ENCODE data around the gene KIAA1671.
A peak's percentile ranks its signal among the peaks of the same experiment; 100 is the strongest.

The KIAA1671 gene

DNA sequence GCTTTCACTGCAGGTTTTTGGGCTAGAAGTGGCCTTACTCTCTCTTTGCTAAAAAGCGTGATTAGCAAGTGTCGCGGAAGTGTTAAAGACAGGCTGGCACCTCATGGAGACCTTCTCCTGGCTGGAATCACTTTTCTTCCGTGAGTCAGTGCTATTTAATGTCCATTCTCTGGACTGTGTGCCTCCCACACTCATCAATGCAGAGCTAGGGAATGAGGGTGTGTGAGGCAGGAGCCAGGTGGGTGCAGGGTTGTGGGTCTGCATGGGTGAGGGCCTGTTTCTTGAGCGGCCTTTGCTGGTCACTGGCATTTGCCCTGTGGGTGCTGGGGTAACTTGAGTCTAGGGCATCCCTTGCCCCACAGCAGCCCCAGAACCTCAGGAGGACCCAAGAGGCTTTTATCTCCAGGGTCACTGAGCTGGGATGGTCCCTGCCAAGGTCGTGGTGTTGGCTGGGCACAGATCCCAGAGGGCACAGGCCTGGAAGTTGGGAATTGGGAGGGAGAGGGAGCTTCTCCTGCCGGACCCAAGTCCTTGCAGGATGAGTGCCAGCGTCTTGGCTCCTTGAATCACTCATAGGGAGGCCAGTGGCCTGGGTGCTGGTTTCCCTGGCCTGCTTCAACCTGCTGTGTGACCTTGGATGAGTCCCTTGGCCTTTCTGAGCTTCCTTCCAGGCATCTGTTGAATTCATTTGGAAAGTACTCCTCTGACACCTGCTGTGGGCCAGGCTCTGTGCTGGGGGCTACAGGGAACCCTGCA lies 30.0 kb downstream of the KIAA1671 start:
- no peak for DNase-seq

DNA sequence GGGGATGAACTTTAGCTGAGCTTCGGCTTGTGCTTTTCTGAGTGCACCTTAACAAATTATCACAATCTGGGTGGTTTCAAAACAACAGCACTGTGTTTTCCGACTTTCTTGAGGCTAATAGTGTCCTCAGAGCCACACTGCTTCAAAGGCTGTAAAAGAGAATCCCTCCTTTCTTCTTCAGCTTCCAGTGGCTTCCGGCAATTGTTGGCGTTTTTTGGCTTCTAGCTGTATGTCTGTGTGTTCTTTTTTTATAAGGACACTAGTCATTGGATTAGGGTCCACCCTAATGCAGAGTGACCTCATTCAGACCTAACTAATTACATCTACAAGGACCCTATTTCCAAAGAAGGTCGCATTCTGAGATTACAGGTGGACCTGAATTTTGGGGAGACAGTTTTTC lies 30.6 kb downstream of the KIAA1671 start:
- no peak for DNase-seq

DNA sequence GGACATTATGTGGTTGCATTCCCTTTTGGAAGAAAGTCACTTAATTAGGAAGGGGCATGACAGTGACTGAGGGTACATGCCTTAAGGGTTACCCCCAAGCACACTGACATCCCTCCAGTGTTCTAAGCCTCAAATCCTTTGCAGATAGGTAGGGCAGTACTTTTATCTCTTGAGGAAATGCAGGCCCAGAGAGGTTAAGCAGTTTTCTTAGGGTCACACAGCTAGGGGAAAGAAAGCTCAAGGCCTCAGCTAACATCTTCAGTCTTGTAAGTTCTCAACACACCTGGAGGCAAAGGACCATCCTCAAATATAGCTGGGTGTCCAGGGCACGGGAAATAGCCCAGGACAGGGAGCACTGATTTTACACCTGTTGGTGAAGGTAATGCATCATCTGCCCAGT lies 31.6 kb downstream of the KIAA1671 start:
- no peak for DNase-seq

DNA sequence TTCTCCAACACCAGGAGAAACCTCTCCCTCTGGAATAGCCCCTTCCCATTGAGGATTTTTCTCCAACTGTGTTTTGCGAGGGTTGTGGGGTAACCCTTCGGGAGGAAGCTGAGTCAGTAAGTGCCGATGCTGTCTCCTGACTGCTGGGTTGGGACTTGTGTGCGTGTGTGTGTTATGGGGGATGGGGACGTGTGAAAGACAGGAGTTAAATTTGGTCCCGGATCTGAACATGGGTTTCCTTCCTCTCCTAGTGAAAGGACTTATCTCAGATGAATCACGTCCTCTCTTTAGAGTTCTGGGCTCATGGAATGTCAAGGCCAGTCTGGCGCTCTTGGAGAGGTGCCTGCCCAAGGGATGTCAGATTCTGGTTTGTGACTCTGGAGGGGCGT lies 33.3 kb downstream of the KIAA1671 start:
- no peak for DNase-seq

DNA sequence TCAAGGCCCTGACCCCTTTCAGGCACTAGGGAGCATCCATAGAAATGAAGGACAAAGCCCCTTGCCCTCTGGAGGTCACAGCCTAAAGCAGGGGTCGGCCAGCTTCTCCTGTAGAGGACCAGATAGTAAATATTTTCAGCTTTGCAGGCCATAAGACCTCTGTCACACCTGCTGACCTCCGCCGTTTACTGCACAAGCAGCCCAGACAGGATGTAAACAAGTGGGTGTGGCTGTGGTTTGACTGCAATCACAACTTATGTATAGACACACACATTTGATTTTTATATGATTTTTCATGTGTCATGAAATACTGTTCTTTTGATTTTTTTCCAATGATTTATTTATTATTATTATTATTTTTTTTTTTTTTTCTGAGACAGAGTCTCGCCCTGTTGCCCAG lies 34.3 kb downstream of the KIAA1671 start:
- DNase-seq: peak; percentile 15

DNA sequence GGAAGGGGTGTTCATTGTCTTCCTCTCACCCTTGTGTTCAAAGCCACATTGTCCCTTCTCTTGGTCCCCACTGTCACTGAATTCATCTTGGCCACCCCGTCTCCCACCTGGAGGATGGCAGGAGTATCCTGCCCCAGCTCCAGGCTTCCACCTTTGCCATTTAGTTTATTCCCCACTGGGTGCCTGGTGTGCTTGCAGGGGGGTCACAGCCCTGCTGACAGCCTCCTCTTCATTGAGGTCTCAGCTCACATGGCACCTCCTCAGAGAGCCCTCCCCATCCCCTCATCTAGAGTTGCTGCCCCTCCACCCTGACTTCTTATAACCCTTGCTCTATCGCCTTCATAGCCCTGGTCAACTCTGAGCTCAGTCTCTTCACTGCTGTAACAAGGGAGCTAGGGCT lies 36.6 kb downstream of the KIAA1671 start:
- DNase-seq: no peak

DNA sequence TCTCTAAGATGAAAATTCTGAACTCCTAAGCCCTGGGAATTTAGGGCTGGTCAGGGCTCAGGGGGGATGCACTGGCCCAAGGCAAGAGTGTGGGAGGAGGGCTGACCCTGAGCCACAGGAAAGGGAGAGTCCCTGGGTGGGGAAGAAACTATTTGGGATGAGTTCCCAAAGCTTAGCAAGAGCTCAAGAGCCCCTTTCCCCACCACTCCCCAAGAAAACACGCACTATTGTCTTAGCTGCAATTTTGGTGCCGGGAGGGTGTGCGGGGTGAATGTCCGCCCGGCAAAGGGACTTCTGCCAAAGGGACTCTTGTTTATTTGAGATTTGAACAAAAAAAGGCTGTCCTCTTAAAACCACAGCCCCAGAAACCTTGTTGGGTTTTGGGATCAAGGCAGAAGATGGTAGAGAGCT lies 37.0 kb downstream of the KIAA1671 start:
- DNase-seq: no peak

DNA sequence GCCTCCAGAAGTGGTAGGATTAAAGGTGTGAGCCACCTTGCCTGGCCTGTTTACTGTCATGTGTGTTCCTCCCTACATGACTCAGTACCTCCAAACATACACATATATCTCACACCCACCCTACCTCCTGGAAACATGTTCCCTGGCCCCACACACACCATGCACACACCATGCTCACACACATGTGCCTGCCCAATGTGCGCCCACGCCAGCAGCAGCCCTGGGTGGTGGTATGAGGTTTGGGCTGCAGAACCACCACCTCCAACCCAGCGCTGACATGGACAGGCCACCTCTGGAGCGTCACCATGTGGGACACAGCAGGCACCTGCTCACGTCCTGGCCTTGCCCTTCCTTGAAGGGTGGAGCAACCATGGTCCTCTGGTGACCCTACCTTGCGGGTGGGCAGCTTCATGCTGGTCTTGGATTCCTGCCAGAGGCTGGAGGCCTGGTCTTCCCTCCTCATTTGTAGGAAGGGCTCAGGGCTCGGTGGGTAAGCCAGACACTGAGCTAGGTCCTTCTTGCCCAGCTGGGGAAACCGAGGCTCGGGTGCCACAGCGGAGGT lies 37.9 kb downstream of the KIAA1671 start:
- DNase-seq: no peak

DNA sequence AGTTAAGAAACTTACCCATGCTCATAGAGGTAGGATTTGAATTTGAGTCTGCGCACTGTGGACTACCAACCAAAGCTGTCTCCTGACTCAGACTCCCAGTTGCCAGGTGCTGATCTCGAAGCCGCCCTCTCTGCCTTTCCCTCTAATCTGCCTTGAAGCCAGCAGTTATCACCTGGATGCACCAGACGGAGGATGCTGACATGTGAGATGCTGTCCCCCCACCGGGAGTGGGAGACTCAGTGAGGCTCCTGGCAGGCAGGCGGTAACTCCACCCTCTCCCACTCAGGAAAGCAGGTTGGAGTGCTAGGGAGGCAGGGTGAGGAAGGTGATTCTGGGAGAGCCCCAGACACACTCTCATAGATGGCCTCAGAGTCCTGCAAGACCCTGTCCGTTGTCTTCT lies 40.4 kb downstream of the KIAA1671 start:
- DNase-seq: no peak

DNA sequence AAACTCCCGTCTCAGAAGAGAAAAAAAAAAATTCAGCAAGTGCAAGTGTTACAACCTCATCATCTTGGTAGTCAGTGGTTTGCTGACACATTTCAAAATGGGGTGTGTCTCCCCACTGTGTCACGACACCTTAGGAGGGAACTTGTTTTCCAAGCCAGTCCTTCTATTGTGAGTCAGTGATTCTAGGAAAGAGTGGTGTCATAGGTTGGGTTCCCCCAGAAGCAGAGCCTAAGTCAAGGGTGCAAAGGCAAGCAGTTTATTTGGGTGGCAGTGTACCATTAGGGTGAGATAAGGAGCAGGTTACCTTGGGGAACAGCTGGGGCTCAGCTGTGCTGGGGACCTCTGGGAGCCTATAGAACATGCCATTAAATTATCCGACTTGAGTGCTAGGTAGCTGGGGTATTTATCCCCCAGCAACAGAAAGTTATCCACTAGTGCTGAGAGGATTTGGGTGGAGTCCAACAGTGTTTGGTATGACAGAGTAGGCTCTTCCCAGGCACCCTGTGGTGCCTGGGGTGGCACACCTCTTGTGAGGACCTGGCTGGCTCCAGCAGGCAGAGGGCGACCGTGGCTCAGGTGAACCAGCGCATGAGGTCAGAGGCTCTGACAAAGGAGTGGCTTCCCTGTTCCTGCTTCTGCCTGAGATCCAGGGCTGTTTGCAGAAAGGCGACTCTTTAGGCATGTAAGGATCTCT lies 41.7 kb downstream of the KIAA1671 start:
- DNase-seq: no peak

DNA sequence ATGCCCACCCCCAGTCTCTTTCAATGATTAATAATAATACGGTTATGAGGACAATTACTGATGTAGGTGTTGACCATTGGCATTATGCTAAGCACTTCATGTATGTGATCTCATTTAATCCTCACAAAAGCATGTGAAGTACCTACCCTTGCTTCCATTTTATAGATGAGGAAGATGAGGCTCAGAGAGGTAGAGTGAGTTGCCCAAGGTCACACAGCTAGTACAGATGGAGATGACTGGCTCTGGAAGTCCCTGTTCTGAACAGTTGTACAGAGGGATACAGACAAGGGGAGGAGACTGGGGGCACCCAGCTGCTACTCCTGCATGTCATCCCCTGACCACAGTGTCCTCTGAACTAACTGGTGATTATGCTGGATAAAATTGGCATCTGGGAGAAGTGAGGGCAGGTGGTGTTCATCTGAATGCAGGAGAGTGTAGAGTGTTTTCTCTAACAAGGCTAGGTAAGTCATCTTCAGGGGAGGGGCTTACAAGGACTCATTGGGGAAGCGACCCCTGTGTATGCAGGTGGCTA lies 43.2 kb downstream of the KIAA1671 start:
- DNase-seq: no peak

DNA sequence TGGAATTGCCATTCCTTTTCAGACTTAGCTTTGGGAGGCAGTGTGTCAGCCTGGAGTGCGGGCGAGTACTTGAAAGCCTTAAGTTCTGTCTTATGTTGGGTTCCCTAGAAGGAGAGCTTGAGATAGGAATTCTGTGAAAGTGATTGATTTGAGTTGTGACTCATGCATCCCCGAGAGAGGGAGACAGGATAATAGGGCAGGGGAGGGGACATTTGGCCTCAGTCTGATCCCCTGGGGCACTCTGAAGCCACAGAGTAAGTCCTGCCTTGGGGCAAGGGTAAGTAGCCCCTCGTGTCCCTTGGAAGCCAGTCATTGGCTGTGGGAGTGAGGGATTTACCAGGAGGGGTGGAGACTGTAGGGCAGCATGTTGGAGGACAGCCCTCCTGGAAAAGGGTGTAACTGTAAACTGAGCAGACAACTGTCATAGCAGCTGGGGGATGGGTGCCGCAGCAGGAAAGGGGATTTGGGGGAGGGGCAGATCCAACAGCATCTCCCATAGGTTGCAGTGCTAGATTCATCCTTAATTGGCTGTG lies 44.0 kb downstream of the KIAA1671 start:
- DNase-seq: no peak

DNA sequence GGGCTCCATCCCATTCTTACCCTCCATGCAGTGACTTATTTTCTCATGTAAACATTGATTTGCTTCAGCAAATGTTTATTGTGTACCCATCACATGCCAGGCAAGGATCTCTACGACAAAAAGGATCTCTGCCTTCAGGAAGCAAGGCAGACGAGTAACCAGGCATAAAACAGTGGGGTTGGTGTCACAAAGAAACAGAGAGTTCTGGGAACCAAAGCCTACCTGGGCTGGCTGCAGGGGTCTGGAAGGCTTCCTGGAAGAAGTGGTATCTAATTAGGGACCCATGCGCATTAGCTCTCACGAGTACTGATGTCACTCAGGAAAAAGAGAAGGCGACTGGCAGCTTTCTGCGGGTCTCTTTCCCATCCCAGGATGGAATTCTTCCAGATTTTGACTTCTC lies 44.5 kb downstream of the KIAA1671 start:
- DNase-seq: no peak

DNA sequence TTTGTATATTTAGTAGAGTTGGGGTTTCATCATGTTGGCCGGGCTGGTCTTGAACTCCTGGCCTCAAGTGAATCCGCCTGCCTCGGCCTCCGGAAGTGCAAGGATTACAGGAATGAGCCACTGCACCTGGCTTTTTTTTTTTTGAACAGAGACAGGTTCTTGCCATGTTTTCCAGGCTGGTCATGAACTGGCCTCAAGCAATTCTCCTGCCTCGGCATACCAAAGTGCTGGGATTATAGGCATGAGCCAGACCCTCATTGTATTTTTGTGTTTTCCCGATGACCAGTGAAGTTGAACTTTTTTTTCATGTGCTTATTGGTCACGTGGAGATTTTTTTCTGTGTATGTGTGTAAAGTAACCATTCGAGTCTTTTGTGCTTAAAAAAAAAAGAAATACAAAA lies 48.2 kb downstream of the KIAA1671 start:
- no peak for DNase-seq

DNA sequence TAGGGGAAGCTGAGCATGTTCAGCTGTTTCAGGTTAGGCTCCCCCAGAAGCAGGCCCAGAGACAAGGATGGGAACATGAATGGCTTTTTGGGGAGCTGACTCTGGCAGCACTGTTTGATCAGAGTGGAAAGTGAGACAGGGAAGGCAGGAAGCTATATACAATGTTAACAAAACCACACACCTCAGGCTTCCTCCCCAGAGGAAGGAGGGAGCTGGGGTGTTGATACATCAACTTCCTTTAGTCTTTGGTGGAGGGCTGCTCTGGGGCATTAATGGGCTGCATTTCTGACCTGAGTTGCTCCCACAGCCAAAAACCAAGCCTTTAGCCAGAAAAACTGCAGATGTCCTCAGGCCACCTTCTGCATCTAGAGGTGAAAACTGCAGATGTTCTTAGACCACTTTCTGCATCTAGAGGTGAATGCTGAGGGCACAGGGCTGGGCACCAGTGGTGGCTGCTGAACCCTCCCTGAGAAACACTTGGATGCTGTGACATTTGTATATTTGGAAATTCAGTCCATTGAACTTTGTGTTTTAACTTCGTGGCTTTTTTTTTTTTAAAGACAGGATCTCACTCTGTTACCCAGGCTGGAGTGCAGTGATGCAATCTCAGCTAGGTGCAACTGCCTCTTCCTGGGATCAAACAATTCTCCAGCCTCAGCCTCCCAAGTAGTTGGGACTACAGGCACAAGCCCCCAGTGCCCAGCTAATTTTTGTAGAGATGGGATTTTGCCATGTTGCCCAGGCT lies 49.9 kb downstream of the KIAA1671 start:
- DNase-seq: no peak

DNA sequence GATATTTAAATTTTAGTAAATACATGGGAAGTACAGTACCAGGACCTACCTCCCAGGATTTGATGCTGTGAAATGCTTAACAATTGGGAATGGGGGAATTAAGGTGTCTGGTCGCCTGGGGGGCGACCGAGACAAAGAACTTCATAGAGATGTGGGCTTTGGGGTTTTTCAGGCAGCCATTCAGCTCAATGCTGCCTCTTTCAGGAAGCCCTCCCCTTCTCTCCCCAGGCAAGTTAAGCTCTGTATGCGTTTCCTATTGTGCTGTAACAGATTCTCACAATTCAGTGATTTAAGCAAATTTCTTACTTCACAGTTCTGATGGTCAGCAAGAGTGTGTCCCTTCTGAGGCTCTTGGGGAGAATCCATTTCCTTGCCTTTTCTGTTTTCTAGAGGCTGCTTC lies 53.8 kb downstream of the KIAA1671 start:
- DNase-seq: no peak

DNA sequence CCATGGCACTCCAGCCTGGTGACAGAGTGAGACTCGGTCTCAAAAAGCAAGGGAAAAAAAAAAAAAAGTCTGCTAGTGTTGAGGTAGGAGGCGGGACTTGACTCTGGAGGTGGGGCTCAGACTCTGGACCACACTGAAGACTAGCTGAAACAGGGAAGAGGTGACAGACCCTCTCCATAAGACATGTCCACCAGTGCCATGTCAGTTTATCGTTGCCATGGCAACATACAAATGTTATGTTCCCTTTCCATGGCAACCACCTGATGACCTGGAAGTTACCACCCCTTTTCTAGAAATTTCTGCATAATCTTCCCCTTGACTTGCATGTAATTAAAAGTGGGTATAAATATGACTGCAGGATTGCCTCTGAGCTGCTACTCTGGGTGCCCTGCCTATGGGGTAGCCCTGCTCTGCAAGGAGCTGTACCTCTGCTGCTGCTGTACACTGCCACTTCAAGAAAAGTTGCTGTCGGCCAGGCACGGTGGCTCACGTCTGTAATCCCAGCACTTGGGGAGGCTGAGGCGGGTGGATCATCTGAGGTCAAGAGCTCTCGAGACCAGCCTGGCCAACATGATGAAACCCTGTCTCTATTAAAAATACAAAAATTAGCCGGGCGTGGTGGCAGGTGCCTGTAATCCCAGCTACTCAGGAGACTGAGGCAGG lies 55.1 kb downstream of the KIAA1671 start:
- no peak for DNase-seq

DNA sequence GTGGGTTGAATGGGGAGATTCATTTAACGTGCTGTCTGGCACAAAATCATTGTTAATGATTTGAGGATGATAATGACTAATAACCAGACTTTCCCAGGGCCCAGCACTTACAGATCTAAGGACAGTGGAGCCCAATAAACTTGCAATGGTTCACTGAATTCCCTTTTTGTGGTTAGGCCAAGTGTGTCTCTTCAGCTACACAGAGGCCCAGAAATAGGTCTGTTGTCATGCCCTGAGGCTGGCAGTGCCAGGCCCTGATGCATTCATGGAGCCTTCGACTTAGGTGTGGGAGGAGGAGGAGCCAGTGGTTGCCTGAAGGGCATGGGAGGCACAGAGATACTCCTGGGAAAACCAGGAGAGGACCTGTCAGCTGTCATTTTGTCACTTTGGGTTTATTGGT lies 56.1 kb downstream of the KIAA1671 start:
- DNase-seq: no peak

DNA sequence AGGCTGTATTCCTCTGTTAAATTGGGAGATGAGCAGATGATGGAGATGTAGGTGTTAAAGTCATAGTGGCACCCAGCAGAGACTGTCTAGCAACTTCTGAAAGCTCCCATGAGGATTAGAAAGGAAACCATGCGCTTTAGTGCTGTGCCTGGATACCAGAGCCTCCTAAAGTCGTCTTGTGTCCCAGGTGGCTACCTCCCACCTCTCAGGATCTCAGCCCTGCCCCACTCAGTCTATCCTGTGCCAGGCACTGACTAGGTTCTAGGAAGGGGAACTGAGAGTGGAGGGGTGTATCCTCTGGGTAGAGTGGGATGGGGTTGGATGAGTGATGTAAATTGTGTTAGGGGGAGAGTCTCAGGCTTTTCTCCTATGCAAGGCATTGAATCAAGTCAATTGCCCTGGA lies 60.2 kb downstream of the KIAA1671 start:
- DNase-seq: no peak

DNA sequence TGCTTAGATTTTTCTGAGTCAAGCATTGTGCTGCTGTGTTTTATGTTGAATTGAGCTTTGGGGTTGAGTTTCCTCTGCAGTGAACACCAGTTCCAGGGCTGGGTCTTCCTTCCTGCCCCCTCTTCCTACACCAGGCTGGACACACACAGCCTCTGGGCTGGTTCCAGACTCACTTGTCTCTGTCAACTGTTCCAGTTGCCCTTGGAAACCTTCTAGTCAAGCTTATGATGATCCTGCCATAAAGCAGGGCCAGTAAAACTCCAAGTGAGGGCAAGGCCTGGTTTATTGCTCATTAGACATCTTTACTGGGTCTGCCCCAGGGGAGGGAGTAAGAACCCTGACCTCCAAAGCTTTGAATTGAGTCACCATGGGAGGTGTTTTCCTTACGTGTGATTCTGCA lies 61.1 kb downstream of the KIAA1671 start:
- no peak for DNase-seq

DNA sequence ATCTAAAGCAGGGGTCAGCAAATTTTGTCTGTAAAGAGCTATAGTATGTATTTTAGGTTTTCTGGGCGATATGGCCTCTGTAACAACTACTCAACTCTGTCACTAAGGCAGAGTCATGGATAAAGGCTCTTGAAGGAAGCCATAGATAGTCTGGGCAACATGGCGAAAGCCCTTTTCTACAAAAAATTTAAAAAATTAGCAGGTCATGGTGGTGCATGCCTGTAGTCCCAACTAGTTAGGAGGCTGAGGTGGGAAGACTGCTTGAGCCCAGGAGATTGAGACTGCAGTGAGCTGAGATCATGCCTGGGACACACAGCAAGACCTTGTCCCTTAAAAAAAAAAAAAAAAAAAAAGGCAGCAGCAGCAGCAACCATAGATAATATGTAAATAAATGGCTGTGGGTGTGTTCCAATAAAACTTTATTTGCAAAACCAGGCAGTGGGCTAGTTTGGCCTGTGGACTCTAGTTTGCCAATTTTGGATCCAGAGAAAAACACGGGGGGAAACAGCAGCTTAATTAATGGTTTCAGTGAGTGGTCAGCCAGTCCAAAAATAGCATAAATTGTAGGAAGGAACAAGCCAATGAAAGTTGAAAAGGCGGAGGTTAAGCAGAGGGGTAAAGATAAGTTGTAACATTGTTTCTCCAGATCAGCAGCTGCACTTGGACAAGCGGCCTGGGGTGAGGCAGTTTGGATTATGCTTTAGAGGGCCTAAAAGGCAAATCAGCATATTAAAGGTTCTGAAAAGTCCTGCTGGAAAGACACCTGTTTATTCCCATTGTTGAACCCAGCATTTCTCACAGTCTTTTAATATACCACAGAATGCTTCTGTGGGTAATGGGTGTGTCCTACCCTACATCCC lies 62.6 kb downstream of the KIAA1671 start:
- no peak for DNase-seq

DNA sequence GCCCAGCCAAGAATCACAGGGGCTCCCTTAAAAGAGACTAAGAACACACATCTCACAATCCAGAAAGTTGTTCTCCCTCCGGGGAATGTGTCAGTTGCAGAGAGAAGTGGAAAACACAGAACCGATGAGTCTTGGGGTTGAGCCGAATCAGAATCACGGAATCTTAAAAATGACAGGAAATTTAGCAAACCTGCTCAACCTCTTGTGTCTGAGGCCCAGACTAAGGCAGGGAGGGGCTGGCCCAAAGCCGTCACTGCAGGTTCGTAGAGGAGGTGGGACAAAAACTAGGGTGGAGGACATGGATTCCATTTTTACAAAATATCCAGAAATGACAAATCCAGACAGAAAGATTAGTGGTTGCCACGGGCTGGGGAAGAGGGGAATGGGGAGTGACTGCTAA lies 63.8 kb downstream of the KIAA1671 start:
- no peak for DNase-seq
